Activated CD8-positive, alpha-beta T cell treated with anti-CD3 and anti-CD28 coated beads for 36 hours (primary cell): ENCODE data around the gene SERPINA4. TPM values are rescaled to one million over a fixed set of nuclear protein-coding genes. Genes with fewer than 3 reads are reported as not detected.

ENCODE experiments used
- ATAC-seq: fragments of 200-7000 bp; cut with Tn5 transposase; one replicate; pipeline ENCODE4 v1.10.0; 2021; ENCODE audit warnings: mild to moderate bottlenecking, moderate library complexity
- CTCF ChIA-PET: fragments of 350-600 bp; sonication (Branson Sonifier 250); formaldehyde crosslinking; loops from one replicate; lab custom pipeline; 2021; ENCODE audit warnings: antibody characterized with exemption; lab: Charles Lee
- POLR2A ChIA-PET: fragments of 350-600 bp; sonication (Branson Sonifier 250); formaldehyde crosslinking; loops from one replicate; lab custom pipeline; 2021; ENCODE audit warnings: antibody characterized with exemption; lab: Charles Lee
- DNase-seq: peaks from one replicate; pipeline ENCODE4 v3.0.0-alpha.2; 2020
- H3K27ac Mint-ChIP-seq: one replicate; pipeline ENCODE4 v1.8.0; 2021; ENCODE audit warnings: mild to moderate bottlenecking, mixed read lengths
- H3K27me3 Mint-ChIP-seq: one replicate; pipeline ENCODE4 v1.8.0; 2021; ENCODE audit warnings: mixed read lengths
- H3K36me3 Mint-ChIP-seq: one replicate; pipeline ENCODE4 v1.8.0; 2021; ENCODE audit warnings: low read depth, mixed read lengths
- H3K4me1 Mint-ChIP-seq: one replicate; pipeline ENCODE4 v1.8.0; 2021; ENCODE audit warnings: low read depth, mixed read lengths
- H3K4me3 Mint-ChIP-seq: one replicate; pipeline ENCODE4 v1.8.0; 2021; ENCODE audit warnings: mild to moderate bottlenecking, moderate library complexity, mixed read lengths
- H3K9me3 Mint-ChIP-seq: one replicate; pipeline ENCODE4 v1.8.0; 2021; ENCODE audit warnings: mixed read lengths
- CTCF ChIP-seq: fragments of 200-600 bp; IDR thresholded peaks from one replicate; pipeline ENCODE4 v1.8.0; 2022; ENCODE audit warnings: antibody characterized with exemption, mild to moderate bottlenecking
- intact Hi-C: fragments of 100-400 bp; cut with micrococcal nuclease; formaldehyde crosslinking; loops from one replicate; pipeline ENCODE4 v1.10.0; 2022
- total RNA-seq, 2 experiments: library from RNA; stranded (reverse); gene quantifications; one replicate each; pipeline ENCODE4 v1.2.3, GENCODE V29; 2021

SERPINA4 gene
- total RNA-seq, 2 experiments from 2014 or later: not detected

- H3K4me1 Mint-ChIP-seq: no peaks in the 10 kb centered on the region
- no peaks in the 10 kb centered on the region for H3K27me3 Mint-ChIP-seq
- no peak for TF ChIP-seq CTCF
Observed at GRCh38 chr14:94593749-94594431, 32.6 kb downstream of the SERPINA4 start.

GRCh38 chr14:94594441-94594840, 33.2 kb downstream of the SERPINA4 start:
- Mint-ChIP-seq H3K27me3 (no peaks in the 10 kb centered on the region), H3K36me3 (no peaks in the 10 kb centered on the region), H3K4me1 (no peaks in the 10 kb centered on the region), H3K27ac (no peak overlapping the region), H3K9me3 (no peaks in the 10 kb centered on the region), H3K4me3 (no peak overlapping the region)
- POLR2A ChIA-PET: no interaction called here
- intact Hi-C loops: no loop called here
- no peak for DNase-seq
- TF ChIP-seq CTCF: no peak
- CTCF ChIA-PET: no interaction called here
- no peak for ATAC-seq

More at GRCh38 chr14:94593749-94594431, 32.6 kb downstream of the SERPINA4 start:
- ATAC-seq (no peak), DNase-seq (no peak)
- ChIA-PET POLR2A (no interaction called here), CTCF (no interaction called here)
- no peak overlapping the region for H3K4me3 Mint-ChIP-seq
- no peak overlapping the region for H3K27ac Mint-ChIP-seq
- intact Hi-C loops: no loop called here
- H3K36me3 Mint-ChIP-seq: no peaks in the 10 kb centered on the region
- no peaks in the 10 kb centered on the region for H3K9me3 Mint-ChIP-seq

- no peak for ATAC-seq
Observed at GRCh38 chr14:94595912-94596311, 34.7 kb downstream of the SERPINA4 start.

GRCh38 chr14:94596361-94596760, 35.1 kb downstream of the SERPINA4 start:
- no peak for ATAC-seq
- ChIA-PET CTCF (no interaction called here), POLR2A (no interaction called here)
- no peak for TF ChIP-seq CTCF
- no peak for DNase-seq
- no peaks in the 10 kb centered on the region for H3K4me1 Mint-ChIP-seq
- no peaks in the 10 kb centered on the region for H3K9me3 Mint-ChIP-seq
- H3K4me3 Mint-ChIP-seq: no peak overlapping the region
- peaks cover 1% of the 10 kb centered on the region for H3K27me3 Mint-ChIP-seq
- H3K27ac Mint-ChIP-seq: no peak overlapping the region
- intact Hi-C loops: no loop called here
- H3K36me3 Mint-ChIP-seq: no peaks in the 10 kb centered on the region

More at GRCh38 chr14:94595912-94596311, 34.7 kb downstream of the SERPINA4 start:
- Mint-ChIP-seq H3K27ac (no peak overlapping the region), H3K4me3 (no peak overlapping the region), H3K9me3 (no peaks in the 10 kb centered on the region), H3K36me3 (no peaks in the 10 kb centered on the region), H3K4me1 (no peaks in the 10 kb centered on the region), H3K27me3 (no peaks in the 10 kb centered on the region)
- ChIA-PET POLR2A (no interaction called here), CTCF (no interaction called here)
- no peak for TF ChIP-seq CTCF
- intact Hi-C loops: no loop called here
- DNase-seq: no peak

- intact Hi-C loops: no loop called here
- TF ChIP-seq CTCF: no peak
- ChIA-PET CTCF (no interaction called here), POLR2A (no interaction called here)
- Mint-ChIP-seq H3K27ac (no peak overlapping the region), H3K4me3 (no peak overlapping the region), H3K9me3 (no peaks in the 10 kb centered on the region), H3K27me3 (peaks cover 3% of the 10 kb centered on the region), H3K36me3 (no peaks in the 10 kb centered on the region), H3K4me1 (no peaks in the 10 kb centered on the region)
- ATAC-seq: no peak
- no peak for DNase-seq
Observed at GRCh38 chr14:94597788-94598187, 36.5 kb downstream of the SERPINA4 start.
